GM06990 (cell line): Measurements from ENCODE around the gene TSTD2.
A peak's percentile ranks its signal among the peaks of the same experiment; 100 is the strongest.

Experiments used
- DNase-seq: peaks from one replicate; pipeline ENCODE4 v3.0.0-alpha.2; 2011; ENCODE audit not compliant: insufficient read length; ENCODE audit errors: extremely low read depth
- H3K27me3 ChIP-seq: replicated peaks from 2 replicates; pipeline ENCODE4 v1.6.0; 2011; ENCODE audit warnings: low read length; ENCODE audit not compliant: control insufficient read depth, insufficient read depth
- H3K36me3 ChIP-seq: 2 replicates; pipeline ENCODE4 v1.5.1; 2011; ENCODE audit warnings: low read length; ENCODE audit not compliant: control insufficient read depth, insufficient read depth
- H3K4me3 ChIP-seq: replicated peaks from 2 replicates; pipeline ENCODE4 v1.5.1; 2011; ENCODE audit warnings: low read depth, mild to moderate bottlenecking, control low read depth, low read length
- TF ChIP-seq, protein P1 (sequence below): IDR thresholded peaks from 2 replicates; pipeline ENCODE4 v1.5.1; 2011; ENCODE audit warnings: low read length, control low read depth, mild to moderate bottlenecking, inconsistent platforms; ENCODE audit not compliant: insufficient read depth, poor library complexity, severe bottlenecking

Gene TSTD2

DNA sequence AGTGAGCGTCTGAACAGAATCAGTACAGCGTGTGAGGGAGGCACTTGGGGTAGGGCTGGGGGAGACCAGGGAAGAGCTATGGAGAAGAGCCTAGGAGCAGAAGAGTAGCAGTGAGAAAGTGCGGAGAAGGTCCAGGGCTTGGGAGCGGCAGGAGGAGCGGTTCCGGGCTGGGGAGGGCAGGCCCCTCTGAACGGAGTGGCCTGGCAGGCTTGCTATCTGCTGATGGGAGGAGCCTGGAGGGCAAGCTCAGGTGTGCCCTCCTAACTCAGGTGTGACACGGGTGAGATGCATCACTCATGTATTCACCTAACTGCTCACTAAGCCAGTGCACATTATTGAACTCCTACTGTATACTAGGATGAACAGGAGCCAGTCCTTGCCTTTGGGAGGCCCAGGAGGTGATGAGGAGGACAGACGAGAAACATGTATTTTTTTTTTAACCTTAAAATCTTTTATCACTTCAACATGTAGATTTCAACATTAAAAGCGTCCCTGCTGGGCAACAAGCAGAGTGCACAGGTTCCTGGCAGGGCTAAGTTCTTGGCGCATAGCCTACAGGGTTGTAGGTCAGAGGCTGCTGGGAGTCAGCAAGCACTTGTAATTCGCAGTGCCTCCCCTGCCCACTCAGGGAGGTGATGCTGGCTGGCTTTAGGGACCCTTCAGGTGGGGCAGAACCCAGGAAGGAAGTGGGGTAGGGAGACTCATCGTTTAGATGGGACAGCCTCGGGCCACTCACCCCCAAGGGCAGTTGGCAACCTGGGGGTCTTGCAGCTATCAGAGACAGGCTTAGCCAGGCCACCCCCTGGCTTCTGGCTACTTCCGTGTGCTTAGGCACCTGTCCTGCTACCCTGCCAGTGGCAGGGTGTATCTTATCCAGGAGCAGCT, 76.2 kb downstream of the TSTD2 start:
- TF ChIP-seq, protein P1, sequence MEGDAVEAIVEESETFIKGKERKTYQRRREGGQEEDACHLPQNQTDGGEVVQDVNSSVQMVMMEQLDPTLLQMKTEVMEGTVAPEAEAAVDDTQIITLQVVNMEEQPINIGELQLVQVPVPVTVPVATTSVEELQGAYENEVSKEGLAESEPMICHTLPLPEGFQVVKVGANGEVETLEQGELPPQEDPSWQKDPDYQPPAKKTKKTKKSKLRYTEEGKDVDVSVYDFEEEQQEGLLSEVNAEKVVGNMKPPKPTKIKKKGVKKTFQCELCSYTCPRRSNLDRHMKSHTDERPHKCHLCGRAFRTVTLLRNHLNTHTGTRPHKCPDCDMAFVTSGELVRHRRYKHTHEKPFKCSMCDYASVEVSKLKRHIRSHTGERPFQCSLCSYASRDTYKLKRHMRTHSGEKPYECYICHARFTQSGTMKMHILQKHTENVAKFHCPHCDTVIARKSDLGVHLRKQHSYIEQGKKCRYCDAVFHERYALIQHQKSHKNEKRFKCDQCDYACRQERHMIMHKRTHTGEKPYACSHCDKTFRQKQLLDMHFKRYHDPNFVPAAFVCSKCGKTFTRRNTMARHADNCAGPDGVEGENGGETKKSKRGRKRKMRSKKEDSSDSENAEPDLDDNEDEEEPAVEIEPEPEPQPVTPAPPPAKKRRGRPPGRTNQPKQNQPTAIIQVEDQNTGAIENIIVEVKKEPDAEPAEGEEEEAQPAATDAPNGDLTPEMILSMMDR = no peak
- H3K27me3 ChIP-seq = no peaks in the 10 kb centered on the region
- DNase-seq = peak; percentile 20
- H3K36me3 ChIP-seq = peaks cover 2% of the 10 kb centered on the region
- H3K4me3 ChIP-seq = no peak overlapping the region

DNA sequence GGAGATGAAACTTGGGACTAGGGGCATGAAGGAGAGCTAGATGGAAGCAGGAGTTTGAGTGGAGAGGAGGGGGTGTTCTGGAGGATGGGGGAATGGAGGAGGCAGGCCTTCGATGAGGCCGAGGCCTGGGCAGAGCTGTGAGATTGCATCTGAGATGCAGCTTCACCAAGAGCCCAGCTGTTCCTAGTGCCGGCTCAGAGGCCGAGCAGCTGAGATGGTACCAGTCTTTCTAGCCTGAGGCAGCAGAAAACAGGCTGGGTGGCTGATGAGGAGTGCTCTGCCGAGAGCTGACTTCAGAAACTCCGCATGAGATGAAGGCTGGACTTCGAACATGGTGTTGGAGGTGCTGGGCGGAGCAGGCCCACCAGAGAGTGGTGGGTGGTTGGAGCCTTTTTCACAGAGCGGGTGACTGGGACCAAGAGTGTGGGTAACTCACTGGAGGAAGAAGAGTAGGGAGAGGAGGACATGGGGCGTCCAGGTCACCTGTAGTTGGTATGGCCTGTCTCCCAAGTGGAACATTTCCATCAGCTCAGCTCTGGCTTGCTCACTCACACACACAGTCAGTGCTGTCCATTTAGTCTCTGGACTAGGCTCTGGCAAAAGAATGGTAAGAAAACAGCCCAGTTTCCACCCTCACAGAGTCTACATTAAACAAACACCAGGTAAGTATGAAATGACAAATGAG, 77.0 kb downstream of the TSTD2 start:
- TF ChIP-seq, protein P1 = no peak

DNA sequence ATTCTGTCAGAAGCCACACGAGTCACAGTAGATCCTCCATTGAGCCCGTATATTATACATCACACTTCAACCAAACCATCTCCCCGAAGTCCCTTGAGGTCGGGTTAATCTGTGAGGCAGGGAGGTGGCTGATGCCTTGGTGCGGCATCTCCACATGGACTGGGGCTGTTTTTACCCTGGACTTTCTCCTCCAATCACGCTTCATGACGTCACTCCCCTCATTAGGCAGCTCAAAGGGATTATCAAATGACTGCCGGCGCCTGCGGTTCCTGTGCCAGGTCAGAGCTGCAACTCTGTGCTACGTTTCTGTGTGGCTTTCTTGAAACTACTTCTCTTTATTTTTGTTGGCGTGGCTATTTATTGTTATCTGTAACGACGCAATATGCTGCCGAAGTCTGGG, 78.0 kb downstream of the TSTD2 start:
- Histone ChIP-seq H3K36me3 (peaks cover 2% of the 10 kb centered on the region), H3K27me3 (no peaks in the 10 kb centered on the region), H3K4me3 (no peak overlapping the region)
- TF ChIP-seq, protein P1 = no peak
- DNase-seq = no peak

More for the DNA sequence above, 77.0 kb downstream of the TSTD2 start:
- Histone ChIP-seq H3K27me3 (no peaks in the 10 kb centered on the region), H3K4me3 (no peak overlapping the region), H3K36me3 (peaks cover 2% of the 10 kb centered on the region)
- no peak for DNase-seq

DNA sequence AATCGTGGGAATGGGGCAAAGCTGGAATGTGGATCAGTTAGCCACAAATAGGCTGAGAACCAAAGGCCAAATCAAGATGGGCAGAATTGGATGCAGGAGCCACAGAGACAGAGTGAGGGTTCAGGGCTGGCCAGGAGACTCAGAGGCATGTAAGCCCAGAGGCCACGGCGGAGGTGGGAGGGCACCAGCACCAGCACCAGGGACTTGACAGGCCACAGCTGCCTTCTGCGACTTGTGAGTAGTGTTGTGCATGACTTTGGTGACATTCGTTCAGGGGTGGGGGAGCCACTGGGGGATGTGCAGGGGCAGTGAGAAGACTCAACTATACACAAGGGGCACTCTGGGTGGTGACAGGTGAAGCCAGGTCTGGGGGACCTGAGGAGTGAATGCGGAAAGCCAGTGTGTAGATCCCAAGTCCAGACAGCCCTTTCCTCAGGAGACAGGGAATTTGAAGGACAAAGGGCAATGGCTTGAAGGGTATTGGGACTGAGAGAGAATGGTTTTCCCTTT, 78.5 kb downstream of the TSTD2 start:
- Histone ChIP-seq H3K4me3 (no peak overlapping the region), H3K36me3 (peaks cover 2% of the 10 kb centered on the region), H3K27me3 (no peaks in the 10 kb centered on the region)
- no peak for DNase-seq
- TF ChIP-seq, protein P1 = no peak

DNA sequence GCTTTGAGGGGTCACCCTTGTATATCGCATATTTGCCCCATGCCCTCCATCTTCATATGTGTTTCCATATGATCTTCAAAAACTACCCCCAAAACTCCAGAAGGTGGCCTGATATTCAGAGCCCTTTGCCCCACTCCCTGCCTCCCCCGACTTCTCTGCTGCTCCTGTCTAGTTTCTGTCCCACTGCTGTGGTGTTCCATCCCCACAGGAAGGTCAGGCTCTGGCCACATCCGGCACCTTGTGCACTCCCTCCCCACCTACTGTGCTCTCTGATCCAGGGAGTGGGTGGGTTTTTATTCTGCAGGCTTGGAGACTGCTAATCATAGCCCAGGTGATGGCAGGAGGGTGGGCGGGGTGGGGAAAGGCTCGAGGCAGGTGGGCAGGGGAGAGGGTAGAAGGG, 79.3 kb downstream of the TSTD2 start:
- no peaks in the 10 kb centered on the region for H3K27me3 ChIP-seq
- TF ChIP-seq, protein P1 = no peak
- no peak overlapping the region for H3K4me3 ChIP-seq
- peaks cover 2% of the 10 kb centered on the region for H3K36me3 ChIP-seq
- no peak for DNase-seq
